Measurements from ENCODE around the gene KLHL17.
"Not testable (repeated sequence)": the region's sequence is repeated elsewhere in the genome, so short reads cannot be mapped to it uniquely, and the experiment has no call there.

Gene KLHL17

DNA sequence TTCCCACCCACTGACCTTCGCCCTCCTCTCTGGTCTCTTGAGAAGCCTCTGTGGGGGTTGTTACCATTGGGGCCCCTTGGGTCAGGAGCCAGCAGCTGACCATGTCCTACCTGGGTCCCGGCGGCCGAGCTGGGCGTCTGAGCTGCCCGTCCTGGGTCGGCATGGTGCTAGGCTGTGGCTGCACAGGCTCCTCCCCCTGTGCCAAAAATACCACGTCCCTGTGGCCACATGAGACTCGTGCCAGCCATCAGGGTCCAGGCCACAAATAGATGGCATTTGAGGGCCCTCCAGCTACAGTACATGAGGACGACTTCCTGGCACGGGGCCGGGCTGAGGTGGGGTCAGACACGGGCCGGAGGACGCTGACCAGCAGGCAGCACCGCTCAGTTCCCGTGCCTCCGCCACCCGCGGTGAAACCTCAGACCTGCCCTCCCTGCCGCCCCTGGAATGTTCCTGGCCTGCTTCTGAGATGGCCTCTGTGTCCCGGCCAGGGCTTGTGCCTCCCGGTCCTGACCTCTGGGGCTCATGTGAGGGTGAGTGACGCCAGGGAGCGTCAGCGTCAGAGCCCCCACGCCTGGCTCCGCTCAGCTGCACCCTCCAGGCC, 21.7 kb downstream of the KLHL17 start, which contains the start of gene PERM1:
Gene PERM1, minus strand, starts transcription at position 139 of the 604 bp plus-strand sequence. CDS start 1,064 bp downstream, outside the sequence.
- Histone ChIP-seq H3K4me3 (no peak within 1 kb of the TSS), H3K27ac (peak within 1 kb of the TSS in 1 of 2 donors; percentile 3)
- DNase-seq (ENCODE audit: low spot score) = no peak
- TF ChIP-seq, protein P1, sequence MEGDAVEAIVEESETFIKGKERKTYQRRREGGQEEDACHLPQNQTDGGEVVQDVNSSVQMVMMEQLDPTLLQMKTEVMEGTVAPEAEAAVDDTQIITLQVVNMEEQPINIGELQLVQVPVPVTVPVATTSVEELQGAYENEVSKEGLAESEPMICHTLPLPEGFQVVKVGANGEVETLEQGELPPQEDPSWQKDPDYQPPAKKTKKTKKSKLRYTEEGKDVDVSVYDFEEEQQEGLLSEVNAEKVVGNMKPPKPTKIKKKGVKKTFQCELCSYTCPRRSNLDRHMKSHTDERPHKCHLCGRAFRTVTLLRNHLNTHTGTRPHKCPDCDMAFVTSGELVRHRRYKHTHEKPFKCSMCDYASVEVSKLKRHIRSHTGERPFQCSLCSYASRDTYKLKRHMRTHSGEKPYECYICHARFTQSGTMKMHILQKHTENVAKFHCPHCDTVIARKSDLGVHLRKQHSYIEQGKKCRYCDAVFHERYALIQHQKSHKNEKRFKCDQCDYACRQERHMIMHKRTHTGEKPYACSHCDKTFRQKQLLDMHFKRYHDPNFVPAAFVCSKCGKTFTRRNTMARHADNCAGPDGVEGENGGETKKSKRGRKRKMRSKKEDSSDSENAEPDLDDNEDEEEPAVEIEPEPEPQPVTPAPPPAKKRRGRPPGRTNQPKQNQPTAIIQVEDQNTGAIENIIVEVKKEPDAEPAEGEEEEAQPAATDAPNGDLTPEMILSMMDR (IDR thresholded peaks at IDR 0.05) = no peak

DNA sequence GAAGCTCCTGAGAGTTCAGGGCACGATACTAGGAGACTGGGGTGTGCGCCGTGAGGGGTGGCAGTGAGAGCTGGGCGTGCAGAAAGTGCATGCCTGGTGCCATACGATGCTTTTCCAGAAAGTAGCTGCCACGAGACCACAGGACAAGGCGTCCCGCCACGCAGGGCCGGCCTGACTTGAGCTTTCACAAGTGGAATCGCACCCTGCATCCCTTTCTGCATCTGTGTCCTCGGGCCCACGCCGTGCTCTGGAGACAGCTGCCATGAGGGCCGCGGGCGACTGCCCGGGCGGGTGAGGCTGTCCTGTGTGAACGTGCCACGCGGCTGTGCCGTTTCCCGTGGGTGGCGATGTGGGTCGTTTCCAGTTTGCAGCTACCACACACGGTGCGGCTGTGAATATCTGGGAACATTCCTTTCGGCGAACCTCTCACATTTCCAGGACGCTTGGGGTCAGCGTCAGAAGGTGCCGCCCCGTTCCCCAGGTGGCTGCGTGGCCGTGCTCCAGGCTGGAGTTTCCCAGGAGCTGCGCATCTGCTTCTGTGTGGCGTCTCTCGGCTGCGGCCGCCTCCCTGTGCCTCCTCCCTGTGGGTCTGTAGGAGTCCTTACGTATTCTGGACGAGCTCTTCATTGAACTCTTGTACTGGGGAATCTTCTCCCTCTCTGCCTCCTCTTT, 22.5 kb downstream of the KLHL17 start:
- TF ChIP-seq, protein P1 (IDR thresholded peaks at IDR 0.05) = no peak
- no peak for DNase-seq (ENCODE audit: low spot score)
- Histone ChIP-seq H3K27ac (no peak overlapping the region), H3K4me3 (no peak overlapping the region)

DNA sequence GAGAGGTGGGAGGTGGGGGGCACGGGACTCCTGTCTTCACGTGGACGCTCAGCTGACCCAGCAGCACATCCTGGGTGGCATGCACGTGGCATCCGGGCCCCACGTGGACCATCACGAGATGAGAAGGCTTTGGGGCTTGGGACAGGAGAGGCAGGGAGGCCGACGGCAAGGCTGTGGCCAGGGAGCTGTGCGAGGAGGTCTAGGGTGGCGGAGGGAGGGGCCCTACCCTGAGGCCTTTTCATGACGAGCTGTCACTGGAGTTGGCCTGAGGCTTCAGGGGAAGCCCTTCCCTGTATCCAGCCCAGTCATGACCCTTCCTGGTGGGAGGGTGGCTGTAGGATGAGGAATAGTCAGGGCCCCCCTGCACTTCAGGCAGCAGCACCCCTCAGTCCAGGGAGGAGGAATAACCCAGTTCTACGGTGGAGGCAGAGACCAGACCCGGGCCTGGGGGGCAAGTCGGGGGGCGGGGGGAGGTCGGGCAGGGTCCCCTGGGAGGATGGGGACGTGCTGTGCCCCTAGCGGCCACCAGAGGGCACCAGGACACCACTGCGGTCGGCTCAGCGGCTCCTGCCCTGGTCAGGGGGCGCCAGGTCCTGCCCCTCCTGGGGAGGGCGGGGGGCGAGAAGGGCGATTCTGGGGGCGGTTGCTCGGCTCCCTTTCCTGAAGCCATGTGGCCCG, 23.6 kb downstream of the KLHL17 start:
- no peak for DNase-seq (ENCODE audit: low spot score)
- H3K4me3 ChIP-seq = peak overlapping the region; percentile 40
- TF ChIP-seq, protein P1 (IDR thresholded peaks at IDR 0.05) = peak; percentile 98
- H3K27ac ChIP-seq = no peak overlapping the region

DNA sequence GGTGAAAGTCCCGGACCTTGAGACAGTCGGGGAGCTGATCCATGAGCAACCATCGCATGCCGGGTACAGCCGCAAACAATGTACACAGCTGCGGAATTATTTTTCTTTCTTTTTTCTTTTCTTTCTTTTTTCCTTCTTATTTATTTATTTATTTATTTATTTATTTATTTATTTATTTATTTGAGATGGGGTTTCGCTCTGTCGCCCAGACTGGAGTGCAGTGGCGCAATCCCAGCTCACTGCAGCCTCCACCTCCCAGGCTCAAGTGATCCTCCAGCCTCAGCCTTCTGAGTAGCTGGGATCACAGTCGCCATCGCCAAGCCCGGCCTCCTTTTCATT, 24.1 kb downstream of the KLHL17 start:
- TF ChIP-seq, protein P1 (IDR thresholded peaks at IDR 0.05) = peak; percentile 2
- no peak for DNase-seq (ENCODE audit: low spot score)
- peak overlapping the region; percentile 40 for H3K4me3 ChIP-seq

DNA sequence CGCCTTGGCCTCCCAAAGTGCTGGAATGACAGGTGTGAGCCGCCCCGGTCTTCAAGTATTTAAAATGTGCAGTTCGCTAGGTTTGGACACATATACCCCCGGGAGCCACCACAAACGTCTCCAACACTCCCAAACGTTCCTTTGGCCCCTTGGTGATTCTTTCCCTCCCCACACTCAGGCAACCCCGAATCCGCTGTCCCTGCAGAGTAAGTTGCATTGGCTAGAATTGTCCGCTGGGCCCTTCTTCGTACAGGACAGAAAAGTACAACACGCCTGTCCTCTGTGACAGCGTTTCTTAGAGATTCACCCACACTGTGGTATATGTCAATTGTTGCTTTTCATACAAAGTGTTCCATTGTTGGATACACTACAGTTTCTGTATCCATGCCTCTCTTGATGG, 24.7 kb downstream of the KLHL17 start:
- H3K4me3 ChIP-seq = no peak overlapping the region
- H3K27ac ChIP-seq = no peak overlapping the region
- no peak for DNase-seq (ENCODE audit: low spot score)
- TF ChIP-seq, protein P1 (IDR thresholded peaks at IDR 0.05) = no peak

More for the DNA sequence above, 24.1 kb downstream of the KLHL17 start:
- no peak overlapping the region for H3K27ac ChIP-seq

DNA sequence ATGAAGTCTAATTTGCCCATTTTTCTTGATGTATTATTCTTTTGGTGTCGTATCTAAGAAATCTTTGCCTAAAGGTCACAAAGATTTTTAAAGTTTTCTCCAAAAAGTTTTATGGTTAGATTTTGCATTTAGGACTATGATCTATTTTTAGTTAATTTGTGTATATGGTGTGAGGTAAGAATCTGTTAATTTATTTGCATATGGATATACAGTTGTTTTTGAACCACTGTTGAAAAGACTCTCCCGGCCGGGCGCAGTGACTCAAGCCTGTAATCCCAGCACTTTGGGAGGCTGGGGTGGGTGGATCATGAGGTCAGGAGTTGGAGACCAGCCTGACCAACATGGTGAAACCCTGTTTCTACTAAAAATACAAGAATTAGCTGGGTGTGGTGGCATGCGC, 27.7 kb downstream of the KLHL17 start:
- not testable (repeated sequence) for H3K4me3 ChIP-seq; DNase-seq (ENCODE audit: low spot score); H3K27ac ChIP-seq

DNA sequence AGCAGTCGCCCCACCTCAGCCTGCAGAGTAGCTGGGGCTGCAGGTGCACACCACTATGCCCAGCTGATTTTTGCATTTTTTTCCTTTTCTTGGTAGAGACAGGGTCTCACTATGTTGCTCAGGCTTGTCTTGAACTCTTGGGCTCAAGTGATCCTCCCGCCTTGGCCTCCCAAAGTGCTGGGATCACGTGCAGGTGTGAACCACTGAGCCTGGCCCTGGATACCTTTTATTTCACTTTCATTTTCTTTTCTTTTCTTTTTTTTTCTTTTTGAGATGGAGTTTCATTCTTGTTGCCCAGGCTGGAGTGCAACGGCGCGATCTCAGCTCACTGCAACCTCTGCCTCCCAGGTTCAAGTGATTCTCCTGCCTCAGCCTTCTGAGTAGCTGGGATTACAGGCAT, 30.9 kb downstream of the KLHL17 start:
- DNase-seq (ENCODE audit: low spot score); H3K4me3 ChIP-seq; H3K27ac ChIP-seq: not testable (repeated sequence)

DNA sequence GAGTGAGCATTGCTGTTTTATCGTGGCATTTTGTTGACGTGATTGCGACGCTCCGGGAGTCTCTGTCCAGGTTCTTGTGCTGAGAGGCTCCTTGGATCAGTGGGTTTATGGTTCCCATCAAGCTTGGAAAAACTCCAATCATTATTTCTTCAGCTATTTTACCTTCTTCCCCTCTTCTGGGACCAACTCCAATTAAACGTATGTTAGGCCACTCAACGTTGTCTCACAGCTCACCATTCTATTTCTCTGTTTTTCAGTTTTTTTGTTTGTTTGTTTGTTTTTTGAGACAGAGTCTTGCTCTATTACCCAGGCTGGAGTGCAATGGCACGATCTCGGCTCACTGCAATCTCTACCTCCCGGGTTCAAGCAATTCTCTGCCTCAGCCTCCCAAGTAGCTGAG, 31.5 kb downstream of the KLHL17 start:
- no peak overlapping the region for H3K27ac ChIP-seq
- TF ChIP-seq, protein P1 (IDR thresholded peaks at IDR 0.05) = no peak
- no peak overlapping the region for H3K4me3 ChIP-seq
- no peak for DNase-seq (ENCODE audit: low spot score)

Data from coronary artery (tissue), 2 donors.